GM19467 (cell line): ENCODE results near the gene DTWD2.
"Not testable (repeated sequence)": the region's sequence is repeated elsewhere in the genome, so short reads cannot be mapped to it uniquely, and the experiment has no call there.

Experiments
- ATAC-seq: cut with Tn5 transposase; IDR thresholded peaks from one replicate; pipeline ENCODE4 v1.9.1; 2021; ENCODE audit warnings: mild to moderate bottlenecking, moderate library complexity; ENCODE audit not compliant: unreplicated experiment

DTWD2 gene

GRCh38 chr5:118998861-118999260 is 10.5 kb upstream of the DTWD2 start:
- not testable (repeated sequence) for ATAC-seq

- ATAC-seq, result no peak
Observed at GRCh38 chr5:118996098-118996497, 7.8 kb upstream of the DTWD2 start.

DNA sequence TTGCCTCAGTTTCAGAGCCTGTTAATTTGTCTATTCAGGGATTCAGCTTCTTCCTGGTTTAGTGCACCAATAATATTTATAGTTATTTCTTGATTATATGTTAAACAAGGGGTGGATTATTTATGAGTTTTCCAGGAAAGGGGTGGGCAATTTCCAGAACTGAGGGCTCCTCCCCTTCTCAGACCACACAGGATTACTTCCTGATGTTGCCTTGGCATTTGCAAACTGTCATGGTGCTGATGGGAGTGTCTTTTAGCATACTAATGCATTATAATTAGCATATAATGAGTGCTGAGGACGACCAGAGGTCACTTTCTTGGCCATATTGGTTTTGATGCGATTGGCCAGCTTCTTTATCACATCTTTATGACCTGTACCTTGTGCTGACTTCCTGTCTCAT is 6.2 kb upstream of the DTWD2 start:
- no peak for ATAC-seq

DNA sequence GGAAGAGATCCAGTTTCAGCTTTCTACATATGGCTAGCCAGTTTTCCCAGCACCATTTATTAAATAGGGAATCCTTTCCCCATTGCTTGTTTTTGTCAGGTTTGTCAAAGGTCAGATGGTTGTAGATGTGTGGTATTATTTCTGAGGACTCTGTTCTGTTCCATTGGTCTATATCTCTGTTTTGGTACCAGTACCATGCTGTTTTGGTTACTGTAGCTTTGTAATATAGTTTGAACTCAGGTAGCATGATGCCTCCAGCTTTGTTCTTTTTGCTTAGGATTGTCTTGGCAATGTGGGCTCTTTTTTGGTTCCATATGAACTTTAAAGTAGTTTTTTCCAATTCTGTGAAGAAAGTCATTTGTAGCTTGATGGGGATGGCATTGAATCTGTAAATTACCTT is 4.8 kb upstream of the DTWD2 start:
- not testable (repeated sequence) for ATAC-seq

- ATAC-seq, result not testable (repeated sequence)
Observed at GRCh38 chr5:118992055-118992454, 3.7 kb upstream of the DTWD2 start.

- no peak for ATAC-seq
Observed at GRCh38 chr5:118990582-118990981, 2.2 kb upstream of the DTWD2 start.

DNA sequence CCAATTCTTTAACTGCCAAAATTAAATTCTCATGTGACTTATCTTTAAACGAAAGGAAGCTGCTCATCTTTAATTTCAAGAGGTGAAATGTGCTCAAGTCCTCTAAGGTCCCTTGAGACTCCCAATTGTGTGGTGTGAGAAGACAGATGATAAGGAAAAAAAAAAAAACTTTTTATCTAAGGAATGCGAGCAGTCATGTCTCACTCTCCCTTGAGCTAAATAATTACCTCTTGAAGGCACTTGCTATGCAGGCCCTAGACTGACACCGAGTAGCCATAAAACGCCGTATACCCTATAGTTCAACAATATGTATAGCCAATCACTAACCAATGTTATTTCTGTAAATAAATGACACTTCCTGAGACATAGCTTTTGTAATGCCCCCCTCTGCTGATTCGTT is 1.5 kb upstream of the DTWD2 start:
- no peak for ATAC-seq

DNA sequence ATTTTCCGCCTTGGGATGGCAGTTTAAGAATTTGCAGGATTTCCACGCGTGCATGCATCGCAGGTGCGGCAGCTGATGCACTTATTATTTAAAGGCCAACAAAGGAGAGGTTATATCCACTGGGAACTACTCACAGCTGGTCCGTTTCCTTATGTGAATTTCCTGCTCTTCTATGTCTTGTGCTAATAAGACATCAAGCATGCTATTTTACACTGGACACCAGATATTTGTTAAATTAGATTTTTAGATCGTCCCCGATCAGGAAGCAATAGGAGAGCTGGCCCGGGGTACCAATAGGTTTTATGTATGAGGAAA is 476 bp upstream of the DTWD2 start:
- no peak for ATAC-seq

DNA sequence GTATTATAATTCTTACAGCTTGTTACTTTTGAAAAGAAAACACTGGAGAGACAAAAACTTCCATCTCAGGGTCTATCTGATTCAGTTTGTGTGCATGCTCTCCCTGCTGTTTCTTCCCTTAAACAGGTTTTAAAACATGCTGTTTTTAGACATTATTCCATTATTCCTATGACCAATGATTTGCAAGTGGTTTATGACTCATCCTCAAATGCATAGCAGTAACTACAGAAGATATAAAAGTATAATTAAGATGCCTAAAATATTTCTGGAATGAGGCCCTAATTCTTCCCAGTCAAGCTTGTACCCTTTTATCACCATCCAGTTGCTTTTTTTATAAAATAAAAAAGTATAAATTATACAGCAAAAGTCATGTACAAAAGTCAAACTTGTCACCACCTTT is 3.7 kb downstream of the DTWD2 start:
- ATAC-seq, result no peak

DNA sequence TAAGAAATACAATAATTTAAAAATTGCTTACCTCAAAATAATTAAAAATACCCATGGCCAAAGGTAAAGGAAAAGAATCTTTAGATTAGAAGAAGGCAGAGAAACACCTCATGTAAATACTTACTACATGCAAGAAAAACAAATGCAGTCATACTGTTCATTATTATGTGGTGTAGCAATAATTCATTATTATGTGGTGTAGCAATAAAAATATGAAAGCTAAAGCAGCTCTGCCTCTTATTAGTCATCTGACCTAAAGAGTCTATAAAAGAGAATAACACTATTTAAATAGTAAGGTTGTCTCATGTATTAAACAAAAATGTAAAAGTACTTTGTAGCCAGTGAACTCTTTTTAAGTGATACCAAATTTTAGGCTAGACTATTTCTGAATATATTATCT is 6.6 kb downstream of the DTWD2 start:
- no peak for ATAC-seq

DNA sequence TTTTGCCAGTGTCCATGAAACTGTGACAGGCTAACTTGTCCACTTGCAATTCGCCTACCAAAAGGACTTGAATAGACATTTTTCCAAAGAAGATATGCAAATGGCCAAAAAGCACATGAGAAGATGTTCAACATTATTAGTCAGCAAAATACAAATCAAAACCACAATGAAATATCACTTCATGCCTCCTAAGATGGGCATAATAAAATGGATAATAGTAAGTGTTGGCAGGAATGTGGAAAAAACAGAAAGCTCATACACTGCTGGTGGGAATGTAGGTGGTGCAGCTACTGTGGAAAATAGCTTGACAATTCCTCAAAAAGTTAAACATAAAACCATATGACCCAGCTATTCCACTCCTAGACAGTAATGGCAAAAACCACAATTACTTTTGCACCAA is 7.9 kb downstream of the DTWD2 start:
- ATAC-seq, result no peak

GRCh38 chr5:118980017-118980416 is 8.3 kb downstream of the DTWD2 start:
- no peak for ATAC-seq

- not testable (repeated sequence) for ATAC-seq
Observed at GRCh38 chr5:118973779-118974445, 14.4 kb downstream of the DTWD2 start.

DNA sequence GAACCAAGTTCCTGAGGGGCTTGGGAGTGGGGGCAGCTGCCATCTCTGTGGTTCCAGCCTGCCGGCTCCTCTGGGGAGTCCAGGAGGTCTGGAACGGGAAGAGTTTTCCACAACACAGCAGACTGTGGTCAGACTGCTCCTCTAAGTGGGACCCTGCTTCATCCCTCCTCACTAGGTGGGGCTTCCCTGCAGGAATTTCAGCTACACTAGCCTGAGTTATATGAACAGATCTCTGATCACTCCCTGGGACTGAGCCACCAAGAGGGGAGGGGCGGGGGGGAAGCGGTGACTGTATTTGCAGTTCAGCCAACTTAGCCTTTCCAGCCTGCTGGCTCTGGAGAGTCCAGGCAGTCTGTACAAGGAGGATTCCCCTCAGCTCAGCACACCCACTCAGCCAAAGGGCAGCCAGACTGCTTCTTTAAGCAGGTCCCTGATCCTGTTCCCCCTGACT is 19.4 kb downstream of the DTWD2 start:
- no peak for ATAC-seq

DNA sequence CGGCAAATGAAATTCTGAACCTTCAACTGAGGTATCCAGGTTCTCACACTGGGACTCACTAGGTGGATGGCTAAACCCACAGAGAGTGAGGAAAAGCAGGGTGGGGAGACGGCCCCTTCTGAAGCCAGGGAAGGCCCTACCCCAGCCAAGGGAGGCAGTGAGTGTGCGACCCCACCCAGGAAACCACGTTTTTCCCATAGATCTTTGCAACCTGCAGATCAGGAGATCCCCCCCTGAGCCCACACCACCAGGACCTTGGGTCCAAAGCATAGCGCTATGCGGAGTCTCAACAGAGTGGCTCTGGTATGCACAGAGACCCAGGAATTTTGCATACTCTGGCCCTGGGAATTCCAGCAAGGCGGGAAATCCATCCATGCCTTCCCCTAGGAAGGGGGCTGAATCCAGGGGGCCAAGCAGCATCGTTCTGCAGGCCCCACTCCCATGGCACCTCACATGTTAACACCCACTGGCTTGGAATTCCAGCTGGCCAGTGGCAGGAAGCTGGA is 19.9 kb downstream of the DTWD2 start:
- no peak for ATAC-seq

GRCh38 chr5:118967059-118967508 is 21.3 kb downstream of the DTWD2 start:
- ATAC-seq, result no peak

DNA sequence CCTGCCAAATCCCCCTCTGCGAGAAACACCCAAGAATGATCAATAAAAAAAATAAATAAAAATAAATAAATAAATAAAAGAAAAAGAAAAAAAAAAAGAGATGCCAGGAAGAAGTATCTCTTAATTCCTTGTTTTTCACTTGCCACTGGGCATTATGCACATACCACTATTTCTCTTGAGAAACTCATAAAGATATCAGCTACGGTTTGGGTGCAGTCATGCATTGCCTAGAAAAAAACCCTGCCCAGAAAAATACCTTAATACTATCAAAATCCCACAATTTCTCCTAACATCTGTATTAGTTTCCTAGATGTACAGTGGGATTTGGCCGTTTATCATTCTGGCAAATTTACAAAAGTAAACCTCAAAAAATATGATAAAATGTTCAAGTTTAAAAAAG is 22.5 kb downstream of the DTWD2 start:
- ATAC-seq, result no peak

GRCh38 chr5:118964970-118965369 is 23.4 kb downstream of the DTWD2 start:
- ATAC-seq, result not testable (repeated sequence)

- ATAC-seq, result not testable (repeated sequence)
Observed at GRCh38 chr5:118964388-118964787, 24.0 kb downstream of the DTWD2 start.

GRCh38 chr5:118963169-118963568 is 25.2 kb downstream of the DTWD2 start:
- no peak for ATAC-seq

DNA sequence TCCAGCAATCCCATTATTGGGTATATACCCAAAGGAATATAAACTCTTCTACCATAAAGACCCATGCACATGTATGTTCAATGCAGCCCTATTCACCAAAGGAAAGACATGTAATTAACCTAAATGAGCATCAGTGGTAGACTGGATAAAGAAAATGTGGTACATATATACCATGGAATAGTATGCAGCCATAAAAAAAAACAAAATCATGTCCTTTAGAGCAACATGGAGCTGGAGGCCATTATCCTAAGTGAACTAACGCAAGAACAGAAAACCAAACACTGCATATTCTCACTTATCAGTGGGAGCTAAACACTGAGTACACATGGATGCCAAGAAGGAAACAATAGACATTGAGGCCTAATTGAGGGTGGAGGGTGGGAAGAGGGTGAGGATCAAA is 27.8 kb downstream of the DTWD2 start:
- no peak for ATAC-seq

GRCh38 chr5:118956727-118957126 is 31.6 kb downstream of the DTWD2 start:
- ATAC-seq, result no peak

DNA sequence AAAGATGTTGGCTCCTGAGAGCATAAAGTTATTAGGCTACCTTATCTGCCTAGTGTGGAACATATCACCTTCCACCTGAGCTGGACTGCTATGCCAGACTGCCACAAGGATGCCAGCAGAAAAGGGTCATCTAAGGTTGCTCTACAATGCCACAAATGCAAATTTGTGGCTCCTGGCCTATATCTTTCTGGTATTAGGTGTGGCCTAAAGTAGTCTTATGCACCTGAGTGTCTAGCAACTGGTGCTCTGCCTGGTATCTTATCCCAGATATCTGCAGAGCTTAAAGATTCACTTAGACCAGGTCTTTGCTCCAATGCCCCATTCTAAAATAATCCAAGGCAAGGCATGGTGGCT is 34.7 kb downstream of the DTWD2 start:
- no peak for ATAC-seq
